GM19395 (cell line): ENCODE data around the gene CLCN7.

Experiments
- ATAC-seq: cut with Tn5 transposase; IDR thresholded peaks from one replicate; pipeline ENCODE4 v1.9.1; 2021; ENCODE audit warnings: mild to moderate bottlenecking, moderate library complexity; ENCODE audit not compliant: unreplicated experiment

Gene CLCN7, protein sequence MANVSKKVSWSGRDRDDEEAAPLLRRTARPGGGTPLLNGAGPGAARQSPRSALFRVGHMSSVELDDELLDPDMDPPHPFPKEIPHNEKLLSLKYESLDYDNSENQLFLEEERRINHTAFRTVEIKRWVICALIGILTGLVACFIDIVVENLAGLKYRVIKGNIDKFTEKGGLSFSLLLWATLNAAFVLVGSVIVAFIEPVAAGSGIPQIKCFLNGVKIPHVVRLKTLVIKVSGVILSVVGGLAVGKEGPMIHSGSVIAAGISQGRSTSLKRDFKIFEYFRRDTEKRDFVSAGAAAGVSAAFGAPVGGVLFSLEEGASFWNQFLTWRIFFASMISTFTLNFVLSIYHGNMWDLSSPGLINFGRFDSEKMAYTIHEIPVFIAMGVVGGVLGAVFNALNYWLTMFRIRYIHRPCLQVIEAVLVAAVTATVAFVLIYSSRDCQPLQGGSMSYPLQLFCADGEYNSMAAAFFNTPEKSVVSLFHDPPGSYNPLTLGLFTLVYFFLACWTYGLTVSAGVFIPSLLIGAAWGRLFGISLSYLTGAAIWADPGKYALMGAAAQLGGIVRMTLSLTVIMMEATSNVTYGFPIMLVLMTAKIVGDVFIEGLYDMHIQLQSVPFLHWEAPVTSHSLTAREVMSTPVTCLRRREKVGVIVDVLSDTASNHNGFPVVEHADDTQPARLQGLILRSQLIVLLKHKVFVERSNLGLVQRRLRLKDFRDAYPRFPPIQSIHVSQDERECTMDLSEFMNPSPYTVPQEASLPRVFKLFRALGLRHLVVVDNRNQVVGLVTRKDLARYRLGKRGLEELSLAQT

GRCh38 chr16:1474796-1475551 lies at the start of gene CLCN7:
Gene CLCN7 (minus strand): TSS chr16:1475028. CDS start chr16:1474974, 54 bp downstream.
- ATAC-seq = peak; percentile 71

DNA sequence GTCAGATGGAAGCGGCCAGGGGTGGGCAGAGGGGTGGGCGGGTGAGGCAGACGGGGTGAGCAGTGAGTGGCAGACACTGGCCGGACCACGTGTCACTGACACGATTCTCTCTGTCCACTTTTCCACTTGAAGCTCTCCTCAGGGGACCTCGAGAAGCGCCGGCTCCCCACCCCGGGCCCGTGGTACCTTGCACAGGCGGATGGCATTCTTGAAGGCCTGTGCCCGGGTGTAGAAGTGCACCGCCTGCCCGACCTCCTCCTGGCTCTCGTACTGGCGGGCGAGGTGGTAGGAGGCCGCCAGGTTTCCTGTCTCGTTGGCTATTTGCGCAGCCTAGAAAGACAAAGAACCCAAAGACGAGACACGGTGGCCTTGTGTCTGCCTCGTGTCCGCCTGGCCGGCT lies 49.5 kb upstream of the CLCN7 start:
- no peak for ATAC-seq

DNA sequence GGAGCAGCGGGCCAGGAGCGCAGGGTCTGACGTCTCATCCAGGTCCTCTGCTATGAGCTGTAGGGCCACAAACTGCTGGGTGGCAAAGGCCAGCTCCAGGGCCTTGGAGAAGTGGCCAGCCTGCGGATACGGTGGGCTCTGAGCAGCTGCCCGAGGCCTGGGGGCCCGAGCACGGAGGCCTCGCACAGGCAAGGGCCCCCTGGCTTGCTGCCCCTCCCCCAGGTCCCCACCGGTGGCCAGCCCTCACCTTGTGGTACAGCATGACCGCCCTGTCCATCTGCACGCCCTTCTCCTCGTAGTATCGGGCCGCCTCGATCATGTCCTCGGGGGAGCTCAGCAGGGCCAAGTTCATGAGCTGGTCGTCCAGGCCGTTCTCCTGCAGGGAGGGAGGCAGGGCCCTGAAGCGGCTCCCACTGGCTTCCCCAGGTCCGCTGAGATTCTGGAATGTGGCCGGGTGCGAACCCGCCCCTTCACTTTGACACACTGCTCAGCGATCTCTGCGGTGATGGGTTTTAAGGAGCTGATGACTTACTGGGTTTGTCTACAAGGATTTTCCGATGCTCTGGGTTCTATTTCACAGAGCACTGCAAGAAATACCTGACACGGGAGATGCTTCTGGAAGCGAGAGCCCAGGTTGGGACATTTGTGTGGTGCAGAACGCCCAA lies 48.9 kb upstream of the CLCN7 start:
- ATAC-seq = no peak

DNA sequence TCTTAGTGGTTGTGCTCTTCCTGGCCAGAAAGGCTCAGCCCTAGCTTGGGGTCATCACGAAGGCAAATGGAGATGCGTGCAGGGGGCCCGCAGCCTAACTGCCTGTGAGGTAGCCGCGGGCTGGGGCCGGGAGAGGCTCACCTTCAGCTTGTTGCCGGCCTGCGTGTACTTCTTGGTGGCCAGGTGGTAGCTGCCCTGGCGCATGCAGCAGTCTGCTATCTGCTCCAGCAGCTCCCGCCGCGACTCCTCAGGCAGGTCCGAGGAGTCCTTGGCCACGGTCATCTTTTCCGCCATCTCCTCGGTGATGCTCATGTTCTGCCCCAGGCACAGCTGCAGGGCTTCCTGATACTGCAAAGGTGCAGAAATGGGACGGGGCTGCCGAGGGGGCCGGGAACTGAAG lies 45.6 kb upstream of the CLCN7 start:
- ATAC-seq = no peak

DNA sequence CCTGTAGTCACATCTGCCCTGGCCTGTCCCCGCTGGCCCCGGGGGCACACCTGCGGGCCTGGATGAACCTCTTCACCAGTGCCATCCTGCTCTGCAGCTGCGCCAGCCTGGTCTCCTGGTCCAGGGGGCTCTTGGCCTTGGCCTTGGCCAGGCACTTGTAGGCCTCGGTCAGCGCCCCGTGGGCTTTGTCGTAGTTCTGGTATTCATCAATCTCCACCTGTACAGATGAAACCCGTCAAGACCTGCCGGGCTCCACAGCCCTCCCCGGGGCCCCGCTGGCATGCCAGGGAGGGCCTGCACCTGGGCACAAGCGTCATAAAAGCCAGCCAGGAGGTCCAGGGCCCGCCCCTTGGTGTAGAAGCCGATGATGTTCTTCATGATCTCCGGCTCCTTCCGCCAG lies 45.0 kb upstream of the CLCN7 start:
- ATAC-seq = no peak

DNA sequence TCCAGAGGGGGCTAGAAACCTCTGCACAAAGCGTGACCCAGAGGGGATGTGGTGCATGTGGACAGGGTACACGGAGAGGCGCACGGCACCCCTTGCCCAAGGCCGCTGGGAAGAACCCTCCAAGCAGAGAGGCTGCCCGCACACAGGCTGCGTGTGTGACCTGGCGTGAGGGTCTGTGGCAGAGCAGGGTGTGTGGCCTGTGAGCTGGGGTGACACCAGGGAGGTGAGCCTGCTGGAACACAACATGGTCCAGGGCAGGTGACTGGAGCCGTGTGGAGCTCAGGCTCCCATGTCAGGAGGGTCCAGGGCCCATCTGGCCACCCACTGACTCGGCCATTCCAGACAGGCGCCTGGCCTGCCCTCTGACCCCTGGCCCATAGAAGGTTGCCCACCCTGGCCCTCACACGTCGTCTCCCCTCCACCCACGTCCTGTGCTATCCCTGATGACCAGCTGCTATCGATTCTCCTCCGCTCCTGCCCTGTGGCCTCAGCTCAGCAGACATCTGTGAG lies 43.9 kb upstream of the CLCN7 start:
- no peak for ATAC-seq

DNA sequence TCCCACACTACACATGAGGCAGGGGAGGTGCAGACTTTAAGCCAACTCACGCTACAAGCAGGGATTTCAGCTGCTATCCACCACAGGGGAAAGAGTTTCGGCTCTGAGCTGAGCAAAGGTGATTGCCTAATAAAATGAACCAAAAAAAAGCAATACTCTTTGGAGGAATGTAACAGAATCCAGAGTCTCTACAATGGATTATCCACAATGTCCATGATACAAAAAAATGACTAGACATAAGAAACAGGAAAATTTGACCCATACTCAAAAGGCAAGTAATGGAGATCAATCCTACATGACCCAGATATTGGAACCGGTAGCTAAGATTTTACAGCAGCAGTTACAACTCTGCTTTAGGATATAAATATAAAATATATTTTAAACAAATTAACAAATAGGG lies 39.7 kb upstream of the CLCN7 start:
- no peak for ATAC-seq

DNA sequence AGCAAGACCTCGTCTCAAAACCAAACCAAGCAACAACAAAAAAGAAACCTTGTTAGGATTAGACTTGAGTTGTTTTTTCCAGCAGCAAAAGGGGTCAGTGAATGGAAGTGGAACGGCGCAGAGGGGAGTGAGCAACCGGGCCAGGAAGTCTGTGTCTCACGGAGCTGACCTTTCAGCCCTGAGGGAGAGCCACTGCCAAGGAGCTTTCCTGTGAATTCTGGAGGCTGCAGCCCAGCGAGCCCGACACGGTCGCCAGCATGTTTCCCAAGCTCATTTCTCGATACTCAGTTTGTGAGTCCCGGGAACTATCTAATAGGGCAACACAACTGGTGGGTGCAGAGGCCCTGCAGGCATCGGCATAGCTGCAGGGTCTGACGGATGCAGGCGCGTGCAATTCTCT lies 37.9 kb upstream of the CLCN7 start:
- no peak for ATAC-seq

DNA sequence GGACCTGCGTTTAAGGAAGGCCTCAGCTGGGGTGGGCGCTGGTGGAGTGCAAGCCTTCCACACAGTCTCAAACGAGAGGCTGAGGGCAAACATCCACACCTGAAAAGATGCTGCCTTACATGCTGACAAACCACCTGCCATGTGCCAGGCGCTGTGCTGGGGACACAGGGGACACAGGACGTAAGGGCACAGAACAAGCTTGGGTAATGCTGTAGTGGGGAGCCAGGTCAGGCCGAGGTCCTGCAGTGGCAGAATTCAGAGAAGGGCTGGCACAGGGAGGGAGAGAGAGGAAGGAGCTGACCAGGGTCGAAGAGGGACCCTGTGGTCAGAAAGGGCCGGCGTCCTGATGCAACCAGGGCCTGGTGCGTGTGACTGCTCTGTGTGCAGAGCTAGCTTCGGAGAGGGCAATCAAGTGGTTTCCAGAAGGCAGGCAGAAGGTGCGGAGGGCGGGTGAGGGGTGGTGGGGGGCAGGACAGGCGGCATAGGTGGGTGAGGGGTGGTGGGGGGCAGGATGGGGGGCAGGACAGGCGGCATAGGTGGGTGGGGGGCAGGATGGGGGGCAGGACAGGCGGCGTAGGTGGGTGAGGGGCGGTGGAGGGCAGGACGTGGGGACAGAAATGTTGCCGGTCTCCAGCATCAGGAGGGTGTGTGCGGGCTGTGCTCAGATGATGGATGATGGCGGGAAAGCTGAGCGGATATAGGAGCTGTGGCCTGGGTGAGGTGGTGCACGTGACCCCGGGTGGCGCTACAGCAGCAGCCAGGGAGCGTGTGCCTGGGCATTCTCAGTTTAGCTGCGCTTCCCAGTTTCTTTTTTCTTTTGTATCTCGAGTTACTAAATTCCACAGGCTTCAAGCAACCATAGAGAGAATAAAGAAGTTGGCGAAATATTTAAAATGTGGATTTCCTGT lies 37.1 kb upstream of the CLCN7 start:
- ATAC-seq = no peak

- ATAC-seq = no peak
These were observed 36.1 kb upstream of the CLCN7 start for GRCh38 chr16:1510941-1511351.

DNA sequence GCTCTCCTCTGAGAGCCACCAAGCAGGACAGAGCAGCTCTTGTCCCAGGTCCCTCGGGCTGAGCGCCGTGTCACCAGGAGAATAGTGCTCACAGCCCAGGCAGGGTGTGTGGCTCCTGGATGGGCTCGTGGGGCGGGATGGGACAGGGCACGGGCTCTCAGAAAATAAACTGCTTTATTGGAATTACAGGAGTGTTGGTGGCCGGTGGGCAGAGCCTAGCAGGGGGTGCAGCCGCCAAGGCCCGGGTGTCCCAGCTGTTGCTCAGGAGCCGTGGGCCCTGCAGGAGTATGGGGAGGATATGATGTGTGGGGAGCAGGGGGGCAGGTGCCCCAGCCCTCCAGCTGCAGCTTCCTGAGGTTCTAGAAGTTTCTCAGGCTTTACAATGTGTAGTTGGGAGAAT lies 35.4 kb upstream of the CLCN7 start:
- no peak for ATAC-seq

DNA sequence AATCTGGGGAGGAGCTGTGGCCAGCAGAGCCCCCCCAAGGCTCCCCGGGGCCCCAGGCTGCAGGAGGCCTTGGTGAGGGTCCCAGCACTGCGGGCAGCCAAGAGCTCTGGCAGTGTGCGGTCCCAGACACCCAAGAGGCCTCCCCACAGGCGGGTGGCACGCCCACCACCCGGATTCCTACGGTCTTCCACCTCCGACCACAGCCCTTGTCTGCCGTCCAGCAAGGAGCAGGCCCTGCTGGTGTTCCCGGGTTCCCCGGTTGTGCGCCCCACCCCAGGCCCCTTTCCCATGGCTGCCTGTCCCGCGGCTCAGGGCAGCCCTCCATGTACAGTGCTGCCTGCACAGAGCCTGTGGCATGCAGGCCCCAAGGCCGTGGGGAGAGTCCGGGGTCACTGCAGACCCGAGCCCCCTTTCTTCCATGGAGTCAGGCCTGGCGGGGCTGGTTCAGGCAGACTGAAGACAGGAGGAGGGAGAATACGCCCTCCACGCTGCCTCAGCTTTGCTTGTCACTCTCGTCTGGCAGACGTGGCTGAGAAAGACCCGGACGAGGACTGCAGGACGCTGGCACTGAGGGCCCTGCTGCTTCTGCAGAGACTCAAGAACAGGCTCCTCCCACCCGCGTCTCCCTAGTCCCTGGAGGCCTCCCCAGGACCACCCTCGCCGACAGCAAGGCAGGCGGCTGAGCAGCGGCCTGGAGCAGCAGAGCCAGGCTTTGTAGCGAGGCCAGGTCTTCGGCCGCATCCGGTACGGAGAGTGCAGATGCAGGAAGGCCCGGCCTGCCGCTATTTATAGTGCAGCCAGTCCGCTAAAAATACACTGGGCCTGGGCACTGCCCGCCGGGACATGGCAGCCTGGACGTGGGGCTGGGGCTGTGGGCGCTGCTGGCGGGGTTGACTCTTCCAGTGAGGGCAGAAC lies 34.7 kb upstream of the CLCN7 start:
- ATAC-seq = no peak

- no peak for ATAC-seq
These were observed 33.8 kb upstream of the CLCN7 start for GRCh38 chr16:1508494-1509187.

GRCh38 chr16:1506494-1507213 lies 31.8 kb upstream of the CLCN7 start:
- ATAC-seq = no peak

GRCh38 chr16:1505912-1506311 lies 31.1 kb upstream of the CLCN7 start:
- ATAC-seq = no peak

GRCh38 chr16:1505073-1505844 lies 30.4 kb upstream of the CLCN7 start:
- ATAC-seq = no peak
